HEK293 (cell line): Measurements from ENCODE around the gene DCAF5.
A peak's percentile ranks its signal among the peaks of the same experiment; 100 is the strongest.
"Not testable (repeated sequence)": the region's sequence is repeated elsewhere in the genome, so short reads cannot be mapped to it uniquely, and the experiment has no call there.

Experiments used
- CTCF ChIA-PET: fragments of 350-600 bp; formaldehyde crosslinking; extraction: SDS; loops from one replicate; lab custom pipeline; 2021; ENCODE audit warnings: antibody characterized with exemption; lab: Yijun Ruan, JAX
- POLR2A ChIA-PET: fragments of 300-600 bp; formaldehyde crosslinking; extraction: SDS; loops from one replicate; lab custom pipeline; 2020; ENCODE audit warnings: antibody characterized with exemption, inconsistent platforms; lab: Yijun Ruan, JAX
- H3K27ac ChIP-seq: fragments of 200-500 bp; sonication (Bioruptor generic); 2 replicates; pipeline ENCODE4 v1.5.1; 2014; ENCODE audit warnings: low read depth, low read length, control low read depth, inconsistent platforms; ENCODE audit errors: extremely low read depth
- H3K36me3 ChIP-seq, 2 experiments: fragments of 200-500 bp in 1 of 2; sonication (Bioruptor generic) in 1 of 2; 1 replicate in 1 of 2; 2 replicates in 1 of 2; pipeline ENCODE4 v1.5.1; 2014 to 2017; ENCODE audit warnings: inconsistent platforms in 2 of 2, low read length in 2 of 2; ENCODE audit not compliant: control insufficient read depth in 2 of 2, insufficient read depth in 1 of 2
- H3K4me1 ChIP-seq: fragments of 200-500 bp; sonication (Bioruptor generic); 2 replicates; pipeline ENCODE4 v1.5.1; 2014; ENCODE audit warnings: mild to moderate bottlenecking, low read length, inconsistent platforms; ENCODE audit not compliant: control insufficient read depth, insufficient read depth
- H3K4me3 ChIP-seq: 2 replicates; pipeline ENCODE4 v1.5.1; 2011; ENCODE audit warnings: low read depth, mild to moderate bottlenecking, control low read depth, low read length, moderate library complexity
- H3K9me3 ChIP-seq: fragments of 200-500 bp; sonication (Bioruptor generic); 2 replicates; pipeline ENCODE4 v1.5.1; 2014; ENCODE audit warnings: low read depth, low read length, inconsistent platforms; ENCODE audit not compliant: control insufficient read depth, insufficient read depth
- HOXD13 ChIP-seq: sonication (generic); formaldehyde crosslinking; IDR thresholded peaks from 2 replicates; pipeline ENCODE4 v1.8.0; 2022; ENCODE audit warnings: missing genetic modification reagents, borderline replicate concordance
- KLF7 ChIP-seq: fragments of 450-650 bp; formaldehyde crosslinking; IDR thresholded peaks from 2 replicates; pipeline ENCODE4 v1.5.1; 2016; ENCODE audit warnings: missing biosample characterization, missing genetic modification characterization, borderline replicate concordance
- MEIS1 ChIP-seq: sonication (generic); formaldehyde crosslinking; IDR thresholded peaks from 2 replicates; pipeline ENCODE4 v1.8.1; 2022; ENCODE audit warnings: missing genetic modification reagents, mild to moderate bottlenecking, borderline replicate concordance
- MZF1 ChIP-seq: fragments of 450-650 bp; formaldehyde crosslinking; IDR thresholded peaks from 2 replicates; pipeline ENCODE4 v1.5.1; 2017; ENCODE audit warnings: missing biosample characterization, missing genetic modification characterization, borderline replicate concordance
- SETDB1 ChIP-seq: IDR thresholded peaks from one replicate; pipeline ENCODE4 v1.6.1; 2017; ENCODE audit warnings: mild to moderate bottlenecking, low read length, moderate library complexity, mixed read lengths; ENCODE audit not compliant: insufficient read length
- TRIM28 ChIP-seq: IDR thresholded peaks from 2 replicates; pipeline ENCODE4 v1.6.1; 2011; ENCODE audit warnings: low read length, control low read depth, borderline replicate concordance
- ZNF146 ChIP-seq: fragments of 450-650 bp; formaldehyde crosslinking; IDR thresholded peaks from 2 replicates; pipeline ENCODE4 v1.5.1; 2016; ENCODE audit warnings: missing biosample characterization, missing genetic modification characterization
- ZNF169 ChIP-seq: fragments of 450-650 bp; formaldehyde crosslinking; IDR thresholded peaks from 2 replicates; pipeline ENCODE4 v1.5.1; 2016; ENCODE audit warnings: missing biosample characterization, missing genetic modification characterization
- ZNF19 ChIP-seq: fragments of 450-650 bp; formaldehyde crosslinking; IDR thresholded peaks from 2 replicates; pipeline ENCODE4; 2016; ENCODE audit warnings: missing biosample characterization, missing genetic modification characterization, low read depth
- ZNF2 ChIP-seq: fragments of 450-650 bp; formaldehyde crosslinking; IDR thresholded peaks from 2 replicates; pipeline ENCODE4 v1.5.1; 2016; ENCODE audit warnings: missing biosample characterization, missing genetic modification characterization
- ZNF350 ChIP-seq: fragments of 450-650 bp; formaldehyde crosslinking; IDR thresholded peaks from 2 replicates; pipeline ENCODE4 v1.5.0; 2017; ENCODE audit warnings: missing biosample characterization, mild to moderate bottlenecking, missing genetic modification characterization
- ZNF433 ChIP-seq: fragments of 450-650 bp; formaldehyde crosslinking; IDR thresholded peaks from 2 replicates; pipeline ENCODE4 v1.5.1; 2016; ENCODE audit warnings: missing biosample characterization, missing genetic modification characterization, low read depth
- ZNF501 ChIP-seq: fragments of 450-650 bp; formaldehyde crosslinking; IDR thresholded peaks from 2 replicates; pipeline ENCODE4 v1.5.1; 2016; ENCODE audit warnings: missing biosample characterization, missing genetic modification characterization
- ZNF521 ChIP-seq: fragments of 450-650 bp; formaldehyde crosslinking; IDR thresholded peaks from 2 replicates; pipeline ENCODE4 v1.5.1; 2017; ENCODE audit warnings: missing biosample characterization, mild to moderate bottlenecking, missing genetic modification characterization
- ZNF544 ChIP-seq: fragments of 450-650 bp; formaldehyde crosslinking; IDR thresholded peaks from 2 replicates; pipeline ENCODE4 v1.5.0; 2017; ENCODE audit warnings: missing biosample characterization, missing genetic modification characterization
- ZNF548 ChIP-seq: fragments of 450-650 bp; formaldehyde crosslinking; IDR thresholded peaks from 2 replicates; pipeline ENCODE4 v1.5.1; 2016; ENCODE audit warnings: missing biosample characterization, missing genetic modification characterization
- ZNF549 ChIP-seq: fragments of 450-650 bp; IDR thresholded peaks from 2 replicates; pipeline ENCODE4 v1.5.1; 2018; ENCODE audit warnings: missing biosample characterization, missing genetic modification characterization, mild to moderate bottlenecking, inconsistent platforms, moderate library complexity
- ZNF639 ChIP-seq: fragments of 450-650 bp; formaldehyde crosslinking; IDR thresholded peaks from 2 replicates; pipeline ENCODE4 v1.5.1; 2016; ENCODE audit warnings: missing biosample characterization, missing genetic modification characterization
- ZNF654 ChIP-seq: fragments of 450-650 bp; formaldehyde crosslinking; IDR thresholded peaks from 2 replicates; pipeline ENCODE4 v1.5.1; 2016; ENCODE audit warnings: low read depth, missing biosample characterization, missing genetic modification characterization
- ZNF692 ChIP-seq: fragments of 450-650 bp; formaldehyde crosslinking; IDR thresholded peaks from 2 replicates; pipeline ENCODE4 v1.5.1; 2016; ENCODE audit warnings: missing biosample characterization, missing genetic modification characterization
- ZNF707 ChIP-seq: fragments of 450-650 bp; formaldehyde crosslinking; IDR thresholded peaks from 2 replicates; pipeline ENCODE4 v1.5.1; 2016; ENCODE audit warnings: missing biosample characterization, missing genetic modification characterization
- ZNF785 ChIP-seq: fragments of 450-650 bp; formaldehyde crosslinking; IDR thresholded peaks from 2 replicates; pipeline ENCODE4 v1.5.1; 2016; ENCODE audit warnings: missing biosample characterization, missing genetic modification characterization
- ZNF792 ChIP-seq: fragments of 450-650 bp; formaldehyde crosslinking; IDR thresholded peaks from 2 replicates; pipeline ENCODE4 v1.5.1; 2016; ENCODE audit warnings: missing biosample characterization, missing genetic modification characterization
- ZNF843 ChIP-seq: fragments of 450-650 bp; formaldehyde crosslinking; IDR thresholded peaks from 2 replicates; pipeline ENCODE4 v1.5.1; 2016; ENCODE audit warnings: missing biosample characterization, missing genetic modification characterization
- ZXDB ChIP-seq: fragments of 450-650 bp; formaldehyde crosslinking; IDR thresholded peaks from 2 replicates; pipeline ENCODE4 v1.5.1; 2016; ENCODE audit warnings: missing biosample characterization, missing genetic modification characterization

Gene DCAF5

GRCh38 chr14:69170839-69171238, 17.9 kb upstream of the DCAF5 start (continued):
- TF ChIP-seq ZNF433 (tag by site-specific recombination) = no peak

GRCh38 chr14:69165787-69166186, 12.9 kb upstream of the DCAF5 start:
- H3K9me3 ChIP-seq, H3K27ac ChIP-seq, POLR2A ChIA-PET, H3K4me3 ChIP-seq, CTCF ChIA-PET, H3K36me3 ChIP-seq, H3K4me1 ChIP-seq: not testable (repeated sequence)
- peak; percentile 57 for TF ChIP-seq ZNF146

GRCh38 chr14:69161590-69161989, 8.7 kb upstream of the DCAF5 start:
- H3K36me3 ChIP-seq = no peaks in the 10 kb centered on the region
- H3K27ac ChIP-seq = no peak overlapping the region
- no peaks in the 10 kb centered on the region for H3K9me3 ChIP-seq
- CTCF ChIA-PET = interaction anchor here (0.6 kb wide), 2 partner anchors 10 to 384 kb away, joined by 3 read pairs; no protein-coding TSS in a partner anchor
- H3K4me1 ChIP-seq = no peaks in the 10 kb centered on the region
- POLR2A ChIA-PET = no interaction called here
- TF ChIP-seq TRIM28 = peak; percentile 68
- TF ChIP-seq SETDB1 = peak; percentile 95
- no peak for TF ChIP-seq ZXDB (tag by site-specific recombination)
- TF ChIP-seq ZNF19 (tag by site-specific recombination) = no peak
- no peak for TF ChIP-seq ZNF2 (tag by site-specific recombination)
- TF ChIP-seq ZNF792 = no peak
- TF ChIP-seq, all 188 proteins: peak for 2
- no peak overlapping the region for H3K4me3 ChIP-seq

GRCh38 chr14:69156224-69156623, 3.3 kb upstream of the DCAF5 start:
- ChIA-PET CTCF (no interaction called here), POLR2A (no interaction called here)
- no peaks in the 10 kb centered on the region for H3K36me3 ChIP-seq
- no peaks in the 10 kb centered on the region for H3K9me3 ChIP-seq
- no peak overlapping the region for H3K4me3 ChIP-seq
- TF ChIP-seq ZNF692 (tag by site-specific recombination) = no peak
- no peak for TF ChIP-seq ZNF169 (tag by site-specific recombination)
- TF ChIP-seq MEIS1 (CRISPR knock-in tag) = no peak
- no peak for TF ChIP-seq ZNF350 (tag by site-specific recombination)
- no peak for TF ChIP-seq ZNF544 (tag by site-specific recombination)
- TF ChIP-seq MZF1 (tag by site-specific recombination) = no peak
- TF ChIP-seq ZNF433 (tag by site-specific recombination) = no peak
- no peak for TF ChIP-seq ZNF785 (tag by site-specific recombination)
- no peak for TF ChIP-seq ZNF548 (tag by site-specific recombination)
- no peak for TF ChIP-seq ZNF521 (tag by site-specific recombination)
- TF ChIP-seq ZNF707 = no peak
- no peak for TF ChIP-seq ZNF549 (tag by site-specific recombination)
- no peak for TF ChIP-seq KLF7 (tag by site-specific recombination)
- TF ChIP-seq ZNF639 (tag by site-specific recombination) = no peak
- no peak for TF ChIP-seq HOXD13 (CRISPR knock-in tag)
- TF ChIP-seq ZNF501 (tag by site-specific recombination) = no peak
- TF ChIP-seq ZNF654 (tag by site-specific recombination) = no peak
- TF ChIP-seq ZNF843 (tag by site-specific recombination) = no peak
- peaks cover 3% of the 10 kb centered on the region; the same call in 1 of the 2 replicates for H3K4me1 ChIP-seq
- no peak overlapping the region for H3K27ac ChIP-seq
